GM19351 (cell line): Measurements from ENCODE around the gene SFT2D2.

Source experiments
- ATAC-seq: cut with Tn5 transposase; IDR thresholded peaks from one replicate; pipeline ENCODE4 v1.9.1; 2021; ENCODE audit warnings: mild to moderate bottlenecking, moderate library complexity; ENCODE audit not compliant: unreplicated experiment

SFT2D2 gene

GRCh38 chr1:168301664-168302320 is 76.0 kb downstream of the SFT2D2 start:
- ATAC-seq, result no peak
